DND-41 (cell line): Measurements from ENCODE around the gene COX6B2.

Experiments
- EZH2 ChIP-seq: IDR thresholded peaks from 3 replicates; pipeline ENCODE4 v1.6.1; 2012; ENCODE audit warnings: borderline replicate concordance, low read depth, mild to moderate bottlenecking, moderate library complexity, low read length, inconsistent platforms; ENCODE audit not compliant: severe bottlenecking
- TF ChIP-seq, protein P1 (sequence below): IDR thresholded peaks from 2 replicates; pipeline ENCODE4 v1.5.1; 2012; ENCODE audit warnings: borderline replicate concordance, low read length, moderate library complexity, mild to moderate bottlenecking; ENCODE audit not compliant: poor library complexity, severe bottlenecking; ENCODE audit errors: extremely low read depth

DNA sequence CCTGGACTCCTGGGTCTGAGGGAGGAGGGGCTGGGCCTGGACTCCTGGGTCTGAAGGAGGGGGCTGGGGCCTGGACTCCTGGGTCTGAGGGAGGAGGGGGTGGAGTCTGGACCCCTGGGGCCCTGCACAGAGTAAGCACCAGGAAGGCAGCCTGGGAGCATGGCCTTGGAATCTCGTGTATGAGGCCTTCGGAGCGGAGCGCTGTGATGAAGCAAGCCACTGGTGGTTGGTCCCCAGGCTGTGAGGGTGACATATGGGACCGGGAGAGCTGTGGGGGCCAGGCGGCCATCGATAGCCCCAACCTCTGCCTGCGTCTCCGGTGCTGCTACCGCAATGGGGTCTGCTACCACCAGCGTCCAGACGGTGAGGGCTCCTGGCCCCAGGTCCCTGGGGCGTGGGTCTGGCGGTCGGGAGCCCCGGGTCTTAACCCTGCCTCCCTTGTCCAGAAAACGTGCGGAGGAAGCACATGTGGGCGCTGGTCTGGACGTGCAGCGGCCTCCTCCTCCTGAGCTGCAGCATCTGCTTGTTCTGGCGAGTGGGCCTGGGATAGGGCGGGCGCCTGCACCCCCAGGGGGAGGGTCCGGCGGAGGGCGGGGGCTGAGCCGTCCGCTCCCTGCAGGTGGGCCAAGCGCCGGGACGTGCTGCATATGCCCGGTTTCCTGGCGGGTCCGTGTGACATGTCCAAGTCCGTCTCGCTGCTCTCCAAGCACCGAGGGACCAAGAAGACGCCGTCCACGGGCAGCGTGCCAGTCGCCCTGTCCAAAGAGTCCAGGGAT, 23.0 kb upstream of the COX6B2 start:
- TF ChIP-seq, protein P1, sequence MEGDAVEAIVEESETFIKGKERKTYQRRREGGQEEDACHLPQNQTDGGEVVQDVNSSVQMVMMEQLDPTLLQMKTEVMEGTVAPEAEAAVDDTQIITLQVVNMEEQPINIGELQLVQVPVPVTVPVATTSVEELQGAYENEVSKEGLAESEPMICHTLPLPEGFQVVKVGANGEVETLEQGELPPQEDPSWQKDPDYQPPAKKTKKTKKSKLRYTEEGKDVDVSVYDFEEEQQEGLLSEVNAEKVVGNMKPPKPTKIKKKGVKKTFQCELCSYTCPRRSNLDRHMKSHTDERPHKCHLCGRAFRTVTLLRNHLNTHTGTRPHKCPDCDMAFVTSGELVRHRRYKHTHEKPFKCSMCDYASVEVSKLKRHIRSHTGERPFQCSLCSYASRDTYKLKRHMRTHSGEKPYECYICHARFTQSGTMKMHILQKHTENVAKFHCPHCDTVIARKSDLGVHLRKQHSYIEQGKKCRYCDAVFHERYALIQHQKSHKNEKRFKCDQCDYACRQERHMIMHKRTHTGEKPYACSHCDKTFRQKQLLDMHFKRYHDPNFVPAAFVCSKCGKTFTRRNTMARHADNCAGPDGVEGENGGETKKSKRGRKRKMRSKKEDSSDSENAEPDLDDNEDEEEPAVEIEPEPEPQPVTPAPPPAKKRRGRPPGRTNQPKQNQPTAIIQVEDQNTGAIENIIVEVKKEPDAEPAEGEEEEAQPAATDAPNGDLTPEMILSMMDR, result no peak
- no peak for TF ChIP-seq EZH2
